HCT116 (cell line): Measurements from ENCODE around the gene MEGF10.

ENCODE experiments used
- EZH2phosphoT487 ChIP-seq: fragments of 200-600 bp; IDR thresholded peaks from 2 replicates; pipeline ENCODE4 v1.6.1; 2018; ENCODE audit warnings: antibody characterized with exemption, borderline replicate concordance
- POLR2A ChIP-seq: IDR thresholded peaks from 2 replicates; pipeline ENCODE4 v1.7.0; 2011; ENCODE audit warnings: borderline replicate concordance; ENCODE audit not compliant: insufficient read depth, insufficient read length; ENCODE audit errors: extremely low read depth
- TF ChIP-seq, protein P1 (sequence below): IDR thresholded peaks from 2 replicates; pipeline ENCODE4 v1.6.1; 2011; ENCODE audit warnings: mild to moderate bottlenecking, low read length, moderate library complexity; ENCODE audit not compliant: insufficient replicate concordance; ENCODE audit errors: extremely low read depth

DNA sequence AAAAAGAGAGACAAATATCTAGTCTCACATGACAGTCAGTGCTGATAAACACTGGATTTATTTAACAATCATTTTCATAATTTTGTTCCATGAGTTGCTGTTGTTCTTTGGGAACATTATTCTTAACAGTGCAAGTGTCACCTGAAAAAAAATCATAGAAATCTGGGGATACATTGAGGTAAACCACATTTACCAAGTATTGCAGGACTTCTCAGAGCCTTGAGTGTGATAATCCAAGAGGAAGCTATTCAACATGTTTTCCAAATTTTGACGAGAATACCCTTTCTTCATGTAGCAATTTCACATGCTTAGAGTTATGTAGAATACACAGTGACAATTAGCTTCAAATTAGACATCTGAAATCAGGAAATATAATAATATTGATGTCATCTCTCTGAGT, 108.5 kb downstream of the MEGF10 start:
- TF ChIP-seq POLR2A (no peak), EZH2phosphoT487 (no peak)
- TF ChIP-seq, protein P1, sequence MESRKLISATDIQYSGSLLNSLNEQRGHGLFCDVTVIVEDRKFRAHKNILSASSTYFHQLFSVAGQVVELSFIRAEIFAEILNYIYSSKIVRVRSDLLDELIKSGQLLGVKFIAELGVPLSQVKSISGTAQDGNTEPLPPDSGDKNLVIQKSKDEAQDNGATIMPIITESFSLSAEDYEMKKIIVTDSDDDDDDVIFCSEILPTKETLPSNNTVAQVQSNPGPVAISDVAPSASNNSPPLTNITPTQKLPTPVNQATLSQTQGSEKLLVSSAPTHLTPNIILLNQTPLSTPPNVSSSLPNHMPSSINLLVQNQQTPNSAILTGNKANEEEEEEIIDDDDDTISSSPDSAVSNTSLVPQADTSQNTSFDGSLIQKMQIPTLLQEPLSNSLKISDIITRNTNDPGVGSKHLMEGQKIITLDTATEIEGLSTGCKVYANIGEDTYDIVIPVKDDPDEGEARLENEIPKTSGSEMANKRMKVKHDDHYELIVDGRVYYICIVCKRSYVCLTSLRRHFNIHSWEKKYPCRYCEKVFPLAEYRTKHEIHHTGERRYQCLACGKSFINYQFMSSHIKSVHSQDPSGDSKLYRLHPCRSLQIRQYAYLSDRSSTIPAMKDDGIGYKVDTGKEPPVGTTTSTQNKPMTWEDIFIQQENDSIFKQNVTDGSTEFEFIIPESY, result no peak
